ENCODE results near the gene ANKRD53. TPM values are rescaled to one million over a fixed set of nuclear protein-coding genes. Genes with fewer than 3 reads are reported as not detected.

Gene ANKRD53, protein sequence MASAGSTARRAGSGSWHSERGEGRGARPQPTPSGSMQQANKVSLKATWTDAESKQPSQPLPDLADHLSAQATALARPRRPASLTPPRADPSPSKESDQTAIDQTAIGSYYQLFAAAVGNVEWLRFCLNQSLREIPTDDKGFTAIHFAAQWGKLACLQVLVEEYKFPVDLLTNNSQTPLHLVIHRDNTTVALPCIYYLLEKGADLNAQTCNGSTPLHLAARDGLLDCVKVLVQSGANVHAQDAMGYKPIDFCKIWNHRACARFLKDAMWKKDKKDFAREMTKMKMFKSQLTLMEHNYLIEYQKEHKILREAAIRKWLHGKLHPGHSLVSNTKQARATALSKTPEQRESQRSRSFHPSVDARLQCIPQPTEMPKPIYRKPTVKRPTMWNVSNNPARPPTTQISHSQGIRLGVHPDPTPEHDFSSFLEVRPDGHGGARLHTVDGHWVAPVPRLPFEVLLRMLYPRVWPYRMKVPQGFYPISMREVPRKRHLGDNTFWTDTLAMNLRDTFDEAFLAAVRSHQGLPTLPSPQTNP
- 0.14 TPM for polyA plus RNA-seq (2012; ENCODE audit: low read depth, missing spikeins)

DNA sequence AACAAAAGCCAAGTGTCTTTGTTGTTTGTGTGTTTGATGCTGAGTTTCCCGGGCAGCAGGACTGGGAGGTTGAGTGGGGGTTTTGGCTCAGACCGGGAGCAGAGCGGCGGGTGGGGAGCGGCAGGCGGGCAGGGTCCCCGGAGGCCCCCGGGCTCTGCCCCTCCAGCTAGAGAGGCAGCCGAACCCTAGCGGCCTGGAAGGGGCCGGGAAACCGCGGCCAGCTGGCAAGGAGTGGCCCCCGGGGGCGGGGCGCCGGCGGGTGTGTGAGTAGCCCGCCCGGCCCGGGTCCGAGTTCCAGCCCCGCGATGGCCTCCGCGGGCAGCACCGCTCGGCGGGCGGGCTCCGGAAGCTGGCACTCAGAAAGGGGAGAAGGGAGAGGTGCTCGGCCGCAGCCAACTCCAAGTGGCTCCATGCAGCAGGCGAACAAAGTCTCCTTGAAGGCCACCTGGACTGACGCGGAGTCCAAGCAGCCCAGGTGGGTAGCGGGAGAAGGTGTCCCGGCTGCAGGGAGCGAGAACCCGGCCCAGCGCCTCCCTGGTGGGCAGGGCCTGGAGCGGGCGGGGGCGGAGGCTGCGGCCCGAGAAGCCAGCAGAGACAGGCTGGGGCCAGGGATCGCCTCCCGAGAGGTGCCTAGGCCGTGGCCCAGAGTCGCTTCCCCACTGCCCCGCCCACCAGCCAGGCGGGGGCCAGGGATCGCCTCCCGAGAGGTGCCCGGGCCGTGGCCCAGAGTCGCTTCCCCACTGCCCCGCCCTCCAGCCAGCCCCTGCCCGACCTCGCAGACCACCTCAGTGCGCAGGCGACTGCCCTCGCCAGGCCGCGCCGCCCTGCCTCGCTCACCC, at the start of gene ANKRD53:
Gene ANKRD53, plus strand, starts transcription at position 290 of the 839 bp plus-strand sequence. Its CDS starts 16 bp downstream, at position 306.
- FAIRE-seq (peak; percentile 80), DNase-seq (ENCODE audit: insufficient read length, low spot score) (peak; percentile 48)
- TF ChIP-seq PAX5 (IDR thresholded peaks at IDR 0.05; ENCODE audit: insufficient read depth, low read length, severe bottlenecking) (no peak), SPI1 (IDR thresholded peaks at IDR 0.05; ENCODE audit: low read depth, low read length) (no peak), TAF1 (IDR thresholded peaks at IDR 0.05; ENCODE audit: low read depth, low read length) (no peak), POU2F2 (IDR thresholded peaks at IDR 0.05; ENCODE audit: low read depth, low read length) (no peak)

DNA sequence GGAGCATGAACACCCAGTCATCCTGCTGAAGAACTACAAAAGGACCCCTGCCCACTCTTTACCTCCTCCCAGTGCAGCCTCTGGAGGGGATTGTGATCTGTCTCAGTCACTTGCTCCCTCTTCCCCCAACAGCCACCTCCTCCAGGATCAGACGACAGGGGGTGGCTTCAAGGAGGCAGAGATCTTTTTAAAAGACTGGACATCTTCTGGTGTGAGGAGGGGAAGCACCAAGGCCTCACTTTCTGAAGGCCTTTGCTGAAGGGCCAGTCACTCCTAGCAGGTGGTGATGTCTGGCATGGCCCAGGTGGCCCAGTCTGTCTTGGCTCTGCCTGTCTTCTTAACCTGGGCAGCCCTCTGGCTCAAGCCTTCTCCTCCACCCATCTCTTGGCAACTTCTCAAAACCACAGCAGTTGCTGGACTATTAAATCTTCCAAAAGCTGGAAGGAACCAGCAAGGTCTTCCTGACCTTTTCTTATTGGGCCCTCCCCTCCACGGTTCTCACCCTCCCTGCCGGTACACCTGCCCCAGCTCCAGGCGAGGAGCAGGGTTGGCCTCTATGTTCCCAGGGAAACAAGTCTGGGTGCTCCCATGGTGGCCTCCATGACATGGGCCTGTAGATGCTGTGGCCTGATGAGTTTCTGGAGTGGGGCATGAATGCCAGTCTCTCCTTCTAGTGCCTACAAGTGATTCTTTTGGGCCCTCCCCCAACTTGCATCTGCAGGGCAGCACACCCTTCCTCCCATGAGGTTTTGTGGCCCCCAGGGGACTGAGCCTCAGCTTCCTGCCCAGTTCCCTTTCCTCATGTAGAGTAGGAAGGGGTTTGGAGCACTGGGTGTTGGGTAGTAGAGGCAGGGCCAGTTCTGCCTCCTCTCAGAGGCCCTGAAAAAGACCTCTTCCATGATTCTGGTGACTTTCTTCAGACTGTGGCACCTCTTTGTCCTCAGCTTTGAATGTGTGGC, 47.8 kb upstream of the ANKRD53 start:
- TF ChIP-seq PAX5 (IDR thresholded peaks at IDR 0.05; ENCODE audit: insufficient read depth, low read length, severe bottlenecking) (no peak), SPI1 (IDR thresholded peaks at IDR 0.05; ENCODE audit: low read depth, low read length) (no peak), POU2F2 (IDR thresholded peaks at IDR 0.05; ENCODE audit: low read depth, low read length) (no peak), POLR2AphosphoS5 (IDR thresholded peaks at IDR 0.05; ENCODE audit: low read depth, low read length) (no peak), TAF1 (IDR thresholded peaks at IDR 0.05; ENCODE audit: low read depth, low read length) (no peak)
- DNase-seq (ENCODE audit: insufficient read length, low spot score) (no peak), FAIRE-seq (no peak)

DNA sequence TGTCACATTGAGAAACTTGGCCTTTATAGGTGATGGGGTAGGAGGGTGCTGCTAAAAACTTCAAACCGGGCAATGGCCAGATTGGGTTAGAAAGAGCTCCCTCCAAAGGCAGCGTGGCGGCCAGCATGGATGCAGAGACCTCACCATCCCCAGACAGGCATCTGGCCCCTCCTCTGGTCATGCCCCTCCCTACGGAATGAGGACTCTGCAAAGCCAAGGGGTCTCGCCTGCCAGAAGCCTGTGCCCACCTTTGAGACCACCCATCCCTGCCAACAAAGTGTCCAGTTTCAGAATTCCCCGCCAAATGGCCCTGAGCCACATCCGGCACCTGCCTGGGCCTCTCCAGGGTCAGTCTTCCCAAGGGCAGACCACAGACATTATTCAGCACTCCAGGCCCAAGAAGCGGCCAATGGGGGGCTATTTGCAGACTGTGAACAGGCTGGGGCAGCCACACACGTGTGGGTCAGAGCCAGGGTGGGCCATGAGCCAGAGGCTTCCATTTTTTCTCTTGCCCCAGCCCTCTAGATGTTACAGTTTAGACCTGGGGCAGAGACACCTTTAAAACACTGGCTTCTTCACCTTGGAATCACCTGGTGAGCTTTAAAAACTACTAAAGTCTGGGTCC, 46.9 kb upstream of the ANKRD53 start:
- FAIRE-seq: no peak
- TF ChIP-seq TAF1 (IDR thresholded peaks at IDR 0.05; ENCODE audit: low read depth, low read length) (no peak), SPI1 (IDR thresholded peaks at IDR 0.05; ENCODE audit: low read depth, low read length) (no peak), PAX5 (IDR thresholded peaks at IDR 0.05; ENCODE audit: insufficient read depth, low read length, severe bottlenecking) (no peak), POLR2AphosphoS5 (IDR thresholded peaks at IDR 0.05; ENCODE audit: low read depth, low read length) (no peak), POU2F2 (IDR thresholded peaks at IDR 0.05; ENCODE audit: low read depth, low read length) (no peak), POLR2A (IDR thresholded peaks at IDR 0.05; ENCODE audit: low read depth, low read length) (no peak)
- DNase-seq (ENCODE audit: insufficient read length, low spot score): no peak

DNA sequence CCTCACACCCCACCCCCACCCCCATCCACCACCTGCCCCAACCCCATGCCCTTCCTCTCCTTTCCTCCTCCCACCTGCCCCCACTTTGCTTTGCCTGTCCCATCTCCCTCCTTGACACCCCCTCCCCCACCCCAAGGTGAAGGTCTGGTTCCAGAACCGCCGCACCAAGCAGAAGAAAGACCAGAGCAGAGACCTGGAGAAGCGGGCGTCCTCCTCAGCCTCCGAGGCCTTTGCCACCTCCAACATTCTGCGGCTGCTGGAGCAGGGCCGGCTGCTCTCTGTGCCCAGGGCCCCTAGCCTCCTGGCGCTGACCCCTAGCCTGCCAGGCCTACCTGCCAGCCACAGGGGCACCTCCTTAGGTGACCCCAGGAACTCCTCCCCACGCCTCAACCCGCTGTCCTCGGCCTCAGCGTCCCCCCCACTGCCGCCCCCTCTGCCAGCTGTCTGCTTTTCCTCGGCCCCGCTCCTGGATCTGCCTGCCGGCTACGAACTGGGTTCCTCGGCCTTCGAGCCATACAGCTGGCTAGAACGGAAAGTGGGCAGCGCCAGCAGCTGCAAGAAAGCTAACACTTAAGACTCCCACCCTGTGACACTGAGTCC, 45.7 kb upstream of the ANKRD53 start:
- FAIRE-seq (no peak), DNase-seq (ENCODE audit: insufficient read length, low spot score) (no peak)
- TF ChIP-seq POU2F2 (IDR thresholded peaks at IDR 0.05; ENCODE audit: low read depth, low read length) (no peak), TAF1 (IDR thresholded peaks at IDR 0.05; ENCODE audit: low read depth, low read length) (no peak), POLR2A (IDR thresholded peaks at IDR 0.05; ENCODE audit: low read depth, low read length) (no peak), PAX5 (IDR thresholded peaks at IDR 0.05; ENCODE audit: insufficient read depth, low read length, severe bottlenecking) (no peak), SPI1 (IDR thresholded peaks at IDR 0.05; ENCODE audit: low read depth, low read length) (no peak), POLR2AphosphoS5 (IDR thresholded peaks at IDR 0.05; ENCODE audit: low read depth, low read length) (no peak)

DNA sequence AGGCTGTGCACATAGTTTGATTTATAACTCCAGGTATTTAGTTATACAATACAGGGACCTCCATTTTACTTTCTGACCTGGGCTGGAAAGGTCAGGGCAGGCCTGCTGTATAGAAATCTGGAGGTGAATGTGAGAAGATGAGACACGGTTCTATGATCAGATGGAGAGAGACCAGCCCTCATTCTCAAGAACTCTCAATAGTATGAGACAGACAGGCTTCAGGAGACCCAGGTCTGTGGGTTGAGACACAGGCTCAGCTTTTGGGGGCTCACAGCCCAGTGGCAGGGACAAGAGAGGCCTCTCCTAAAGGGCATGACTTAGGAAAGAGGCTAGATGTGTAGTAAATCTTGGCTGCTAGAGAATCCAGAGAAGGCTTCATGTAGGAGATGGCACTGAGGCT, 43.4 kb upstream of the ANKRD53 start:
- no peak for FAIRE-seq
- DNase-seq (ENCODE audit: insufficient read length, low spot score): no peak
- no peak for TF ChIP-seq TAF1 (IDR thresholded peaks at IDR 0.05; ENCODE audit: low read depth, low read length)
- no peak for TF ChIP-seq POLR2AphosphoS5 (IDR thresholded peaks at IDR 0.05; ENCODE audit: low read depth, low read length)
- no peak for TF ChIP-seq SPI1 (IDR thresholded peaks at IDR 0.05; ENCODE audit: low read depth, low read length)
- no peak for TF ChIP-seq POLR2A (IDR thresholded peaks at IDR 0.05; ENCODE audit: low read depth, low read length)
- no peak for TF ChIP-seq PAX5 (IDR thresholded peaks at IDR 0.05; ENCODE audit: insufficient read depth, low read length, severe bottlenecking)
- no peak for TF ChIP-seq POU2F2 (IDR thresholded peaks at IDR 0.05; ENCODE audit: low read depth, low read length)

DNA sequence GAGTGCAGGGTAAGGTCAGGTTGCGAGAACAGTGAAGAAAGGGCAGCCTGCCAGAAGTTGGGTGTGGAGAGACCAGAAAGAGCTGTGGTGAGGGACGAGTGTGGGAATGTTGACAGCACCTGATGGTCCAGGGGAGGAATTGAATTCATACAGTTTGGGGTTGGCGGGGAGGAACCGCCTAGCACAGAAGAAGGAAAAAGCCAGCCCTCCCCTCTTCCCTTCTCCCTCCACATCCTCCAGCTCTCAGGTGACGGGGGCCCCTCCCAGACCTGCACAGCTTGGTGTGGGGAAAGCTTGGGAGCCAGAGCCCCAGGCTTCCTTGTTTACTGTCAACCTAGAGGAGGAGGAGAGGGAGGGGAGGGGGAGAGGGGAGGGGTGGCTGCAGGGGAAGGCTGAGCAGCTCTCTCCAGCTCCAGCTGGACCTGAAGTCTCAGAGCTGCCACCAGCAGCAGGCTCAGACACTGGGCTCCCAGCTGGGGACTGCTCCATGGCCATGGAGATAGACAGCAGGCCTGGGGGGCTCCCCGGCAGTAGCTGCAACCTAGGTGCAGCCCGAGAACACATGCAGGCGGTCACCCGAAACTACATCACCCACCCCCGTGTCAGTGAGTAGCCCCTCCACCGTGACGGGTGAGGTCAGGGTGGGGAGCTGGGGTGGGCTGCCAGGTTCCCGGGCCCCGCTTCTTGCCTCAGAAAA, 42.8 kb upstream of the ANKRD53 start, which contains the start of gene ATP6V1B1:
Gene ATP6V1B1, plus strand, starts transcription at position 433 of the 697 bp plus-strand sequence. Its CDS starts 55 bp downstream, at position 488.
- no peak for TF ChIP-seq POU2F2 (IDR thresholded peaks at IDR 0.05; ENCODE audit: low read depth, low read length)
- TF ChIP-seq SPI1 (IDR thresholded peaks at IDR 0.05; ENCODE audit: low read depth, low read length): no peak
- no peak for TF ChIP-seq POLR2AphosphoS5 (IDR thresholded peaks at IDR 0.05; ENCODE audit: low read depth, low read length)
- no peak for TF ChIP-seq TAF1 (IDR thresholded peaks at IDR 0.05; ENCODE audit: low read depth, low read length)
- FAIRE-seq (no peak), DNase-seq (ENCODE audit: insufficient read length, low spot score) (no peak)

DNA sequence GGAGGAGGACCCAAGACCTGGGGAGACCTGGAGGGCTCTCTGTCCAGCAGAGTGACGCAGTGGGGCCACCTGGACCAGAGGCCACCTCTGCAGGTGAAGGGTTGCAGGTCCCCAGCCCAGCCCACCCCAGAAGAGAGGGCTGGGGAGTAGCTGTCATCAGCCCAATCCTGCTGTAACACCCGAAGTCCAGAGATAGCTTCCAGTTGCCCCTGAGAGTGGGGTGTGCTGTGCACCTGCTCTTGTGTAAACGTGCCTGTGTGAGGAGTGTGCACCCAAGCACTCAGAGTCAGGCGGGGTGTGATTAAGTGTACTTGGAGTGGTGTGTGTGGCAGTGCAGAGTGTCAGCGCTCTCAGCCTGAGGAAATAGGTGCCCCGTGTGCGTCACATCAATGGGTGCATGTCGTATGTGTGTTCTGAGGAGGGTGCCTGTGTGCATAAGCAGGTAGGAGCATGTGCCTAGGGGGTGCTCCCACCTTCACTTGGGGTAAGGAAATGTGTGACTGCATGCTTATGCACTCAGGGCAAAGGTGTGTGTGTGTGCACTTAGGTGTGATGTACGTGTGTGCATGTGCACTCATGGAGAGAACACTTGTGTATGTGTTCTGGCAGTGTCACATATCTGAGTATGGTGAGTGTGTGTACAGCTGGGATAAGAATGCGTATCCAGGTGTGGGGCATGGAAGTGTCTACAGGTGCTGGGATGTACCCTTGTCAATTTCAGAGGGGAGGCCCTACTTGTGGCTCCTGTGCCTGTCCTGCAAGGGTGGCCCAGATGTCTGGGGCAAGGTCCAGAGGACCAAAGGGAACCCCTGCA, 42.1 kb upstream of the ANKRD53 start:
- FAIRE-seq (no peak), DNase-seq (ENCODE audit: insufficient read length, low spot score) (no peak)
- TF ChIP-seq SPI1 (IDR thresholded peaks at IDR 0.05; ENCODE audit: low read depth, low read length) (no peak), PAX5 (IDR thresholded peaks at IDR 0.05; ENCODE audit: insufficient read depth, low read length, severe bottlenecking) (no peak), POLR2AphosphoS5 (IDR thresholded peaks at IDR 0.05; ENCODE audit: low read depth, low read length) (no peak), TAF1 (IDR thresholded peaks at IDR 0.05; ENCODE audit: low read depth, low read length) (no peak), POU2F2 (IDR thresholded peaks at IDR 0.05; ENCODE audit: low read depth, low read length) (no peak), POLR2A (IDR thresholded peaks at IDR 0.05; ENCODE audit: low read depth, low read length) (no peak)

Data from GM12891 (cell line).